Smooth muscle cell (in vitro differentiated cells): ENCODE results near the gene HRK. TPM values are rescaled to one million over a fixed set of nuclear protein-coding genes. Genes with fewer than 3 reads are reported as not detected.
"Not testable (repeated sequence)": the region's sequence is repeated elsewhere in the genome, so short reads cannot be mapped to it uniquely, and the experiment has no call there.

ENCODE experiments used
- DNase-seq: peaks from one replicate; lab custom pipeline; 2025; ENCODE audit not compliant: unreplicated experiment; lab: John Stamatoyannopoulos, UW
- H2AFZ ChIP-seq: fragments of 200-600 bp; sonication (generic); 2 replicates; pipeline ENCODE4 v1.6.0; 2016; ENCODE audit warnings: antibody characterized with exemption, low read depth, mild to moderate bottlenecking
- H3F3A ChIP-seq: fragments of 200-600 bp; sonication (generic); 2 replicates; pipeline ENCODE4 v1.6.0; 2017; ENCODE audit warnings: antibody characterized with exemption, low read depth
- H3K27ac ChIP-seq: fragments of 200-600 bp; sonication (generic); 2 replicates; pipeline ENCODE4 v1.5.1; 2016; ENCODE audit warnings: low read depth, mild to moderate bottlenecking
- H3K27me3 ChIP-seq: fragments of 200-600 bp; sonication (generic); 2 replicates; pipeline ENCODE4 v1.6.1; 2016; ENCODE audit warnings: low read depth, mild to moderate bottlenecking
- H3K36me3 ChIP-seq: fragments of 200-600 bp; sonication (generic); 2 replicates; pipeline ENCODE4 v1.5.1; 2016; ENCODE audit warnings: low read depth
- H3K4me1 ChIP-seq: fragments of 200-600 bp; sonication (generic); 2 replicates; pipeline ENCODE4 v1.5.1; 2016; ENCODE audit warnings: low read depth
- H3K4me2 ChIP-seq: fragments of 200-600 bp; sonication (generic); 2 replicates; pipeline ENCODE4 v1.6.0; 2016; ENCODE audit warnings: mild to moderate bottlenecking
- H3K4me3 ChIP-seq: fragments of 200-600 bp; sonication (generic); 2 replicates; pipeline ENCODE4 v1.5.1; 2016; ENCODE audit warnings: mild to moderate bottlenecking
- H3K79me2 ChIP-seq: fragments of 200-600 bp; sonication (generic); 2 replicates; pipeline ENCODE4 v1.6.0; 2016; ENCODE audit warnings: low read depth, mild to moderate bottlenecking
- H3K9ac ChIP-seq: fragments of 200-600 bp; sonication (generic); 2 replicates; pipeline ENCODE4 v1.6.0; 2016; ENCODE audit warnings: low read depth
- H3K9me3 ChIP-seq: fragments of 200-600 bp; sonication (generic); replicated peaks from 2 replicates; pipeline ENCODE4 v1.5.1; 2016; ENCODE audit warnings: low read depth
- H4K20me1 ChIP-seq: fragments of 200-600 bp; sonication (generic); 2 replicates; pipeline ENCODE4 v1.6.0; 2016; ENCODE audit warnings: low read depth
- CTCF ChIP-seq: fragments of 200-600 bp; sonication (generic); IDR thresholded peaks from 2 replicates; pipeline ENCODE4 v1.5.1; 2017; ENCODE audit warnings: borderline replicate concordance, mild to moderate bottlenecking, antibody characterized with exemption; ENCODE audit not compliant: insufficient read depth, poor library complexity, severe bottlenecking
- WGBS: methylation state at CpG from one replicate; pipeline ENCODE4 v1.1.7; 2016; ENCODE audit warnings: low lambda C conversion rate; 5-methylcytosine and 5-hydroxymethylcytosine counted together
- polyA plus RNA-seq: library from polyadenylated mRNA; unstranded; fragments of >200 nt; fragmentation: Nextera tagmentation; extraction: Ambion mirVana; gene quantifications from 2 replicates; pipeline ENCODE4 v1.2.1, GENCODE V29; 2016
- total RNA-seq: library from RNA; depleted of rRNA; stranded (reverse); fragments of >200 nt; gene quantifications from 2 replicates; pipeline ENCODE4 v1.2.3, GENCODE V29; 2014

Gene HRK
- total and polyA plus RNA-seq, 2 experiments from 2014 or later: 0.04 TPM; not detected in 1

- Histone ChIP-seq H3K27me3 (no peaks in the 10 kb centered on the region), H3K79me2 (no peaks in the 10 kb centered on the region), H3K9ac (peak overlapping the region; percentile 100), H3K36me3 (no peaks in the 10 kb centered on the region), H3K27ac (peak overlapping the region; percentile 98), H3K4me3 (peak overlapping the region; percentile 87), H2AFZ (peak overlapping the region; percentile 89), H4K20me1 (no peaks in the 10 kb centered on the region), H3K4me1 (peaks cover 9% of the 10 kb centered on the region), H3K9me3 (no peaks in the 10 kb centered on the region), H3K4me2 (peak overlapping the region; percentile 94), H3F3A (peaks cover 4% of the 10 kb centered on the region)
- no peak for DNase-seq
- WGBS: 71% methylated on average over 11 of the region's 11 CpGs
- no peak for TF ChIP-seq CTCF
Observed at GRCh38 chr12:116818341-116818856, 62.8 kb downstream of the HRK start.

DNA sequence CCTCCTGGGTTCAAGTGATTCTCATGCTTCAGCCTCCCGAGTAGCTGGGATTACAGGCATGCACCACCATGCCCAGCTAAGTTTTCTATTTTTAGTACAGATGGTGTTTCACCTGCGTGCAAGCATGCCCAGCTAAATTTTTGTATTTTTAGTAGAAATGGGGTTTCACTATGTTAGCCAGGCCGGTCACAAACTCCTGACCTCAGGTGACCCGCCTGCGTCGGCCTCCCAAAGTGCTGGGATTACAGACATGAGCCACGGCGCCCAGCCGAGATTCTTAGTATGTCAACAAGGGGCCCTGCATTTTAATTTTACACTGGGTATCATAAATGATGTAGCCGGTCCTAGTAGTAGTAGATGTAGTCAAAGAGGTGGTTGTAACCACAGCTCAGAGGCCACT lies 66.5 kb downstream of the HRK start:
- not testable (repeated sequence) for H3K4me3 ChIP-seq, H2AFZ ChIP-seq, H3K27me3 ChIP-seq, H3K9me3 ChIP-seq, H3K4me2 ChIP-seq, H3K79me2 ChIP-seq, H3K36me3 ChIP-seq, H3K27ac ChIP-seq, H3K4me1 ChIP-seq, H3F3A ChIP-seq, DNase-seq, H3K9ac ChIP-seq, H4K20me1 ChIP-seq
- WGBS: 95% methylated on average over 10 of the region's 10 CpGs

DNA sequence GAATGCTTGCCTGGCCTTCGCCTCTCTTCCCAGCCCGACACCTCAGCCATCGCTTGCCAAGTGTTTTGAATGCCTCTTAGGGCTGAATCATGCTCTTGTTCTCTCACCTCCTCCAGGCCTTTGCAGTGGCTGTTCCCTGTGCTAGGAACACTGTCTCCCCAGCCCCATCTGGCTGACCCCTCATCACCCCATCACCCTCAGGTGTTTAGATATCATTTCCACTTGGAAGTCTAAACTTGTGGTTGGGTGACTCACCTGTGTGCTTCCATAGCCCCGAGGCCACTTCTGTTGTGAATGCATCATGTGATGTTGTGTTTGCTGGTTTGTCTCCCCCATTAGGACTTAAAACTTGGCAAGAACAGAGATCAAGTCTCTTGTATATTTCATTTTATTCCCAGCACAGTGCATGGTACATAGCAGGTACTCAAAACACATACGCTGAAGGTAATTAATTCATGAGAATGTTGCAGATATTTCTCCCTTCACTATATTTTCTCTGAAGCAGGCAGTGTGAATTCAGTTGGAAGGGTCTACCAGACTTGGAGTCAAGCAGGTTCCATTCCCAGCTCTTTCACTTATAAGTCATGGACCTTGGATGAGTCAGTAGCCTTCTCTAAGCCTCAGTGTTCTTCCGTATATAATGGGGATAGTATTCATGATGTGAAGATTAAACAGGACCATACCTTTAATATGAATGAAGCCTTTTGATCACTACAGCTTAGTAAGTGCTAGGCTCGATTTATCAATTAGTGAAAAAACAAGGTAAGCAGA lies 67.8 kb downstream of the HRK start:
- no peak for DNase-seq
- no peak overlapping the region for H3K4me3 ChIP-seq
- H3K36me3 ChIP-seq: no peaks in the 10 kb centered on the region
- H3K4me2 ChIP-seq: no peak overlapping the region
- H3K9me3 ChIP-seq: no peaks in the 10 kb centered on the region
- H3K4me1 ChIP-seq: peaks cover 4% of the 10 kb centered on the region
- no peaks in the 10 kb centered on the region for H3K27me3 ChIP-seq
- TF ChIP-seq CTCF: no peak
- no peaks in the 10 kb centered on the region for H4K20me1 ChIP-seq
- H3F3A ChIP-seq: no peaks in the 10 kb centered on the region
- WGBS: 84% methylated on average over 7 of the region's 7 CpGs
- no peak overlapping the region for H3K9ac ChIP-seq
- H3K27ac ChIP-seq: no peak overlapping the region
- H2AFZ ChIP-seq: no peak overlapping the region
- H3K79me2 ChIP-seq: no peaks in the 10 kb centered on the region

DNA sequence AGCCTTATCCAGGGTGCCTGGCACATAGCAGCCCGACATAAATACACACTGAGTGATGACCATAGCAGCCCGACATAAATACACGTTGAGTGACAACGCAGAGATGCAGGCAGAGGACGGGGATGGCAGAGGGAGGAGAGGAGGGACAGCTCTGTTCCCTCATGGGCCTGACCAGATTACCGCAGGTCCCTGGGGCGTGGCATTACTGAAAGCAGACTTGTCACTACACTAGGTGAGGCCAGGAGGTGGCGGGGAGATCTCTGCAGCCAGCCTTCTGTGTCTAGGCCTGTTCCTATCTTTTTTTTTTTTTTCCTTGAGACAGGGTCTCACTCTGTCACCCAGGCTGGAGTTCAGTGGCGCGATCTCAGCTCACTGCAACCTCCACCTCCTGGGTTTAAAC lies 69.0 kb downstream of the HRK start:
- H3K4me1 ChIP-seq: no peaks in the 10 kb centered on the region
- no peaks in the 10 kb centered on the region for H3F3A ChIP-seq
- no peaks in the 10 kb centered on the region for H3K9me3 ChIP-seq
- no peak overlapping the region for H2AFZ ChIP-seq
- no peaks in the 10 kb centered on the region for H3K36me3 ChIP-seq
- DNase-seq: no peak
- WGBS: 94% methylated on average over 10 of the region's 10 CpGs
- no peaks in the 10 kb centered on the region for H4K20me1 ChIP-seq
- H3K27ac ChIP-seq: no peak overlapping the region
- no peak overlapping the region for H3K9ac ChIP-seq
- H3K27me3 ChIP-seq: no peaks in the 10 kb centered on the region
- TF ChIP-seq CTCF: no peak
- H3K4me3 ChIP-seq: no peak overlapping the region
- H3K4me2 ChIP-seq: no peak overlapping the region
- H3K79me2 ChIP-seq: no peaks in the 10 kb centered on the region
